Measurements from ENCODE around the gene CDH4.

CDH4 gene

DNA sequence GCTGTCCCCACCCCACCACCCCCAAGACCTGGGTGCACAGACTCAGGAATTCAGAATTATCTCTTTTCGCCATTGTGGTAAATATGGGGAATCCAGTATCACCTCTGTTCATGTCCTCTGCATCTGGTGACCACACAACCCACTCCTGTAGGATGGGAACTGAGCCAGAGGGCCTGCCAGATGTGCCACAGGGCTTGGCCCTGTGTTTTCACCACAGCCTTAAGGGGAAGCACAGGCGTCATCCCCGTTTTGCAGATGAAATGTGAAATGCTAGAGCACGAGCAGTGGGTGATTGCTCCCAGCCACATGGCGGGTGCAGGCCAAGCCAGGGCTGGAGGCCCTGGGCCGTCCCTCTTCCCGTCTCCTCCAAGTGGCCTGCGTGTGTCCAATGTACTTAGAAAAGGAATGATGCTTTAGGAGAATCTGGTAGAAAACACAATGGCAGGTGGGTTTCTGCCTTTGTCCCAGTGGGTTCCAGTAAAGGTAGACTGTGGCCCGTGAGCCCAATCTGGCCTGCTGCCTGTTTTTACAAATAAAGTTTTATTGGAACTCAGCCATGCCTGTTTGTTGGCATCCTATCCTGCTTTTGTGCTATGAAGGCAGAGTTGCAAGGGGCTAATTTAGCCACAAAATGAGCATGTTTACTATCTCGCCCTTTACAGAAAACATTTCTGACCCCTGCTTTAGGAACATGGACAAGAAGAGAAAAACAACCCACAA, 309.2 kb downstream of the CDH4 start:
- DNase-seq (ENCODE audit: low spot score) = no peak

DNA sequence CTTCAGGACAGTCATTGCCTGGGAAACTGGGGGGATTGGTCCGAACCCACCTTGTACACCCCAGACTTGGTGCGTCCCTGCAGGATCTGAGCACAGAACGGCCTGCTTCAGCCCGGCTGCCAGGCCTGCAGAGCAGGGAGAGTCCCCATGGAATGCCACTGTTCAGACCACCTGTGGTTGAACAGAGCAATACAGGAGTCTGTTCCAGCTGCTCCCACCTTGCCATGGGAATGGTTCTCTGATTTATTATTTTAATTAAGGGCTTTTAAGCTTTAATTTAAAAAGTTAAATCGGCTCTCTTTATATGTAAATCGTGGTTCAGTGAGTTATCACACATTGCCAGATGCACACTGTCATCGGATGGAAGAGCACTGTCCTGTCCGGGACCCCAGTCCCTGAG, 310.4 kb downstream of the CDH4 start:
- no peak for DNase-seq (ENCODE audit: low spot score)

DNA sequence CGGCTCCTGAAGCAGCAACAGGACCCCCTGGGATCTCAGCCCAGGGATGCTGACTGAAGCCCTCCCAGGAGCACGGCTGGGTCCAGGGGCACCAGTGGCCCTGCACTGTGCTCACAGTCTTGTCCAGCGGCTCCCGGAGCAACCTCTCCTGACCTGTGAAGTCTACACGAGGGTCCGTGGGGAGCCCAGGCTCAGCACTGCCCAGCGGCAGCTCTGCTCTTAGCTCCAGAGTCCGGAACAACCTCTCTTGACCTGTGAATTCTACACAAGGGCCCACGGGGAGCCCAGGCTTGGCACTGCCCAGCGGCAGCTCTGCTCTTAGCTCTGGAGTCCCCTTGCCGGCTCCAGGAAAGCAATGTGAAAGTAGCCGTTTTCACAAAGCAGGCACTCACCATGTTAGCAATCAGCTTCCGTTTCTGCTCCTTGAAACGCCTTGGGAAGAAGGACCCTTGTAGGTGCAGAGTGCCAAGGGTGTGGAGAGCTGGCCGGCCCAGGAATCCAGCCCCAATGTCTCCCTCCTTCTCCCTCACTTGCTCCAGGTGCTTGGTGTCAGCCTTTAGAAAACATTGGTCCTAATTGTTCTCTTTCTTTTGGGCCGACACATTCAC, 310.9 kb downstream of the CDH4 start:
- no peak for DNase-seq (ENCODE audit: low spot score)

DNA sequence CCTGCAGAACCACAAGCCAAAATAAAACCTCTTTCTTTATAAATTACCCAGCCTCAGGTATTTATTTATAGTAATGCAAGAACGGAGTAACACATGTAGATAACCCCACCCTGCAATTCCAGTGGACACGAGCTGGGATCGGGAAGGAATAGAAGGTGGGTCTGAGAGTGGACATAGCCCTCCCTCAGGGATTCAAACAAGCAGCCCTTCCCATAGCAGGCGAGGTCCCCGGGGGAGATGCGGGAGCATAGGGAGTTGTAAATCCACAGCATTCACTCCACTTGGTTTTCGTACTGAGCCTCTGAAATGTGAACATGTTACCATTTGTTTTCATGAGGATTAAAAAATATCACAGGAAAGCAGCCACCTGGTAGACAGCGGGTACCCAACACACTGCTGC, 312.6 kb downstream of the CDH4 start:
- DNase-seq (ENCODE audit: low spot score) = no peak

DNA sequence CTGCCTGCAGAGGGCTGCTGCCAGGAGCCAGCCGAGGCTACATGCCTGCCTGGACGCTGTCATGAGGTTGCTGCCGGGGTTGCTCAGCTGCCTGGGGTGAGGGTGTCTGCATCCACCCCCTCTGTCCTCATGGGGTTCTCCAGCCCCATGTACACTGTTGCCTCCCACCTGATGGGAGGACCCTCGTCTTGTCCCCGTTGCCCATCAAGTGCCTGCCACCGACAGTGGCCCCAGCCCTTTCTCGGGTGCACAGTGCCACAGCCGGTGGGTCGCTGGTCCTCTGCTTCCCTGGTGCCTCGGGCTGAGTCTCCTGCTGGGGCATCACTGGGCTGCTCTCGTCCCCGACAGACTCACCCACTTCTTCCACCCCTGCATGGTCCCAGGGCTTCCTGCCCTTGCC, 313.7 kb downstream of the CDH4 start:
- no peak for DNase-seq (ENCODE audit: low spot score)

DNA sequence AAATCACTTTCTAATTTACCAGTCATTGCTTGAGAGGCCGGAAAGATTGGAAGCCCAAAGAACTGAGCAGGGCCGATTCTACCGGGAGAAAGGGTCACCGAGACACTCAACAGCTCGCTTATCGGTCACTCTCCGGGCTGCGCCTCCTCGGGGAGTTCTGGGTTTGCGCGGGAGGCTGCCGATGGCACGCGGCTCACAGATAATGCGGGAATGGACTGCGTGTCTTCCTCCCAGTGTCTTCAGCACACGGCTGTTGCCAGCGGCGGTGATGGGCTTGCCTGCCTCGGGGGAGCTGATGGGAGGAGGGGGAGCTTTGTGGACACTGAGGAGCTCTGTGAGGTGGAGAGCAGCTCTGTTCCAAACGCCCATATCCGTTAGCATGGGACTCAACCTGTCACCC, 314.6 kb downstream of the CDH4 start:
- no peak for DNase-seq (ENCODE audit: low spot score)

DNA sequence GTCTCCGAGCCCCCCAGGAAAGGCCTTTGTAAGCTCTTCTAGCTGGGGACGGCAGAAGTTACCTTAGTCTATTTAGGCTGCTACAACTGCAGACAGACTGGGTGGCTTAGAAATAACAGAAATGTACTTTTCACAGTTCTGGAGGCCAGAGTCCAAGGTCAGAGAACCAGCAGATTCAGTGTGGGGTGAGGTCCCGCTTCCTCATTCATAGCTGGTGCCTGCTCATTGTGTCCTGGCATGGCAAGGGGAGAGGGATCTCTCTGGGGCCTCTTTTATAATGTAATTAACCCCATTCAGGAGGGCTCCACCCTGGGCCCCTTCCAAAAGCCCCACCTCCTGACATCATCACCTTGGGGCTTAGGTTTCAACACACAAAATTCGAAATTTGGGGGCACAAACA, 315.1 kb downstream of the CDH4 start:
- DNase-seq (ENCODE audit: low spot score) = no peak

DNA sequence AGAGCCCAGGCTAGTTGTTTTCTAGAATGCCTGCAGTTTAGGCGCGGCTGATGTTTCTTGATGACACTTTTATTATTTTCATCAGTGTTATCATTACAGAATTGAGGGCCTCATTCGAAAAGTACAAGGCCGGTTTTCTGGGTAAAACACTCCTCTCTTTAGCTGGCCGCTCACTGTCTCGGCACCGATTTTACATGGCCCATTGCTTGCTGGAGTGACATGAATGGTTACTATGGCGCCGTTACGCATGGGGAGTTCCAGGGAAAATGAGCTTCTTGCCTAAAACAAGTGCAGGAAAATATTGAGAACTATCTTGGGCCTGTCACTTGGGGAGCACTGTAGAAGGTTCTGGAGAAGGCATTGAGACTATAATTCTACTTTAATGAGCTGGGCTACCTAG, 317.8 kb downstream of the CDH4 start:
- no peak for DNase-seq (ENCODE audit: low spot score)

DNA sequence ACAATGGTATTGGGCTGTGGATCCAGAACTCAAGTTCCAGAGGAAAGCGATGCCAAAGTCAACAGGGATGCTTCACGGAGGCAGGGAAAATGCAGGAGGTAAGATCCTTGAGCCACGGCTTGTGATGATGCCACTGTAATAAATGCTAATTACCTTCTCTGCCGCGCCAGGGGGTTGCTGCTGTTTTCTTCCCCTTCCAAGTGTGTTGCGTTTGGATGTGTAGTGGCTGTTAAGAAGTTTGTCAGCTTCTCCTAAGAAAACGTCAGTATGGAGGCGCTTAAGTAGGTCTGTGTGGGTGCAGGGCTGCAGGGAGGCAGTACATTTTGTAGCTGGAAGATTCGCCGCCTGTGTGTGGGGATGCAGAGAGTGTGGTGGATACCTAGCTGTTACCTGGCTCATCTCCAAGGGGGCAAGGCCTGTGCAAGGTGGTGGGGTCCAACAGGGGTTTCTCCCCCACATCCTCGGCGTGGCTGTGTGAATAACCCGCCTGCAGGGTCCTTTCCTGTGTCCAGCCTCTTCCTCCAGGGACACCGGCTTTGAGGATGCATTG, 318.7 kb downstream of the CDH4 start:
- DNase-seq (ENCODE audit: low spot score) = no peak

DNA sequence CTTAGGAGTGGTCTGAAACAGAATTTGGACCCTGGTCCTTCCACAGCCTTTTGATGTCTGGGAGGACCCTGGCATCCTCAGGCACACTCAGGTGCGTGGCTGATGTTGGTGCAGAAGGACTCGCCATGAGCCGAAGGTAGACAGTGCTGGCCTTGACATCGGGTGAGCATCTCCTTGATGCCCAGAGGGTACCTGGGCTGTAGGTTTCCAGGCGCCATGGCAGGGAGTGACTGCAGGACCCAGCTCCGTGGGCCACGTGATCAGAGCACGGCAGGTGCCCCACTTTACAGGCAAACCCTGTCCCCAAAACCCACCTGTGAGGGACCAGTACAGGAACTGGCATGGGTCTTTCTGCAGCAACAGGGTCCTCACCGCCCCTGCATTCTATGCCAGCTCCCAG, 319.2 kb downstream of the CDH4 start:
- DNase-seq (ENCODE audit: low spot score) = no peak

DNA sequence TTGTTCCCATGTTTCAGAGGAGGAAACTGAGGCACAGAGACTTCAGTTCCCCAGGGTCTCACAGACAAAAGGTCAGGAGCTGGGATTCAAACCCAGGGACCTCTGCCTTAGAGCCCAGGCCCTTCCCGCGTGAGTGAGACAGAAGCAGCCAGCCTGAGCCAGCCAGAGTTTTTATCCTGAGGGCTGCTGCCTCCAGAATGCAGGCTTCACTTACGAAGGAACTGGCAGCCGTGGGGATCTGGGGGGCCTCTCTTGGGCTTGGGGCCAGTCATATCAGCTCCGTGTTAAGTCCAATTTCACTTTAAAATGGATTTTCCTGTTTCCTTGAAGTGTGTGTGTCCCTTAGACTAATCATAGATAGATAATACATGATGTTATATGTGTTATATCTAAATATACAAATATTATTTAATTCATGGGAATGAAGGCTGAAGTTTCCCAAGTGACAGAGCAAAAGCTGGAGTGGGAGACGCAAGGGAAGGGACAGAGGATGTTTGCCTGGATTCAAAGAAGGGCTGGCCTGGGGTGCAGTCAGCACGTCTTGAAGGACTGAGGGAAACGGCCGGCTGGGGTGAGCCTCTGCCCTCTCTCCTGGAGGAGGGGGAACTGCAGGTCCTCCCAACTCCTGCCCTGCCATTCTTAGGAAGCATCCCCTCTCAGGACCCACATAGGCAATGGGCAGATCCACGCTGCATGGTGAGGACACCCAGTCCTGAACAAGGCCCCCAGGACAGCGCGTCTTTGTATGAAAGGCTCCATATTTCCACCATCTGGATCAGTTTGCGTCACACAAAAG, 320.1 kb downstream of the CDH4 start:
- DNase-seq (ENCODE audit: low spot score) = no peak

DNA sequence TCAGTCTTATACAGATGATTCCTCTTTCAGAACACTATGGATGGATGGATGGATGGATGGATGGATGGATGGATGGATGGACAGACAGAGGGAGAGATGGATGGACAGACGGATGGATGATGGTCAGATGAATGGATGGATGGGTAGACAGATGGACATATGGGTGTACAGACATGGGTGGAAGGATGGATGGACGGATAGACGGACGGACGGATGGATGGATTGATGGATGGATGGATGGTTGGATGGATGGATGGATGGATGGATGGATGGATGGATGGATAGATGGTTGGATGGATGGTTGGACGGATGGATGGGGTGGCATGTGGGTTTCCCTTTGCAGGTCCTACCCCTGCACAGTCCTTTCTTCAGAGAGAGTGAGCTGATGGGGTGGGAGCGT, 320.7 kb downstream of the CDH4 start:
- DNase-seq (ENCODE audit: low spot score) = no peak

DNA sequence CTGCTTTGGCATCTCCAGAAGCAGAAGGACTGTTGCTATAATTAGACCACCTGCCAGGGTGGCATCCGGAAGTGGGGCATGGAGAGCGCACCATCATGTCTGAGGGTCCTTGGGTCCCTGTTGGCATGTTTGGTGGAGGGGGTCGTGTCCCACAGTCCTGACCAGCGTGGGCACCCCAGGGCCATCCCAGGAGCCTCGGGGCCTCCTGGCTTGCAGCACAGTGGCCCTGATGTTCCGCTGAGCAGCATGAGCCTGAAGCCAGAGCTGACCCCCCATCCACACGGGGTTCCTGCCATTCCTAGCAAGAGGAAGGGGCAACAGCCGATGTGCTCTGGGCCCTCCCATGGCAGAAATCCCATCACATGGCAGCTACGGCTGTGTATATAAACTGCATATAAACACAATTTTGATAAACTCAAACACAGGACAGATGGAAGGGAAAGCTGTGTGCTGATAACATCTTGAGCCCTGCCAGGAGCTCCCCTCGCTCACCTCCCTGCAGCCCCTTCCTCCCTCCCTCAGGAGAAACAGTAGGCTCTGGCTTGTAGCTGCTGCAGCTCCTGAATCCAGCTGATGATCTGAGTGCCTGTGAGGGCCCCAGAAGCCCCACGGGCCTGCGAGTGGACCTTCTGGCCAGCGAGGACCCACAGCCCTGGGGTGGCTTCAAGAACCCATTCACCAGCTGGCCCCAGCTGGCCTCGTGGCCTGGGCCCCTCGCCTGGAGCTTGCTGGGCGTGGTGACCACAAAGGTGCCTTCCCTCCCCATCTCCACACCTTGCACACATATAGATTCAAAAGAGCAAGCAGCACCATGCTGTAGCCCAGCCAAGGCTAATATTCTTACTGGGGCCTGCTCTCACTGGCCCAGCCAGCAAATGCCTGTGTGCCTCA, 321.6 kb downstream of the CDH4 start:
- no peak for DNase-seq (ENCODE audit: low spot score)

DNA sequence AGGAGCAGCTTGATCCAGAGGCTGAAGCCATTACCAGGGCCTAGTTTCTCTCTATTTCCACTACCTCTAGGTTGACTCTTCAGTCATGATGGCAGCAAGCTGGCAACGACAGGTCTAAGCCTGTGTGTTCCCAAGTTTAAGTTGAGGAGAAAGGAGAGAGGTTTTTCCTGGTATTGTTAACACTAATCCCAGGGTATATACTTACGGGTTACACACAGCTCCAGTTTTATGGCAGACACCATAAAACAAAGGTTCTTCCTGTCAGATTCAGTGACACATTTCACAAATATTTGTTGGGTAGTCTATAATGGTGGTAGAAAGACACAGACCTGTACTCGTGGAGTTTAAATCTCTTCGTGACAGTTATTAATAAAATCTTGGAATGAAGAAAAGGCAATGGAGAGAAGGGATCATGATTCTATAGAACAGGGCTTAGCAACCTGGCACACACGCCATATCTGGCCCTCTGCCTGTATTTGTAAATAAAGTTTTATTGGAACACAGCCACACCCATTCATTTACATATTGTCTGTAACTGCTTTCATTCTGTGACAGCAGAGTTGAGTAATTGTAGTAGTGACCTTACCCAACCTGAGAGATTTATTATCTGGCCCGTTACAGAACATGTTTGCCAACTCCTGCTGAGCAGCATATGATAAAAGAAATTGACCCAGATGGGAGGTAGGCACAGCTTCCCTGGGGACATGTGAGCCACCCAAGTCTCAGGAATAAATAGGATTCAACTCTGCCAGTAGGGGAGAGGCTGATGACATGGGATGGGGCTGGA, 323.3 kb downstream of the CDH4 start:
- no peak for DNase-seq (ENCODE audit: low spot score)

DNA sequence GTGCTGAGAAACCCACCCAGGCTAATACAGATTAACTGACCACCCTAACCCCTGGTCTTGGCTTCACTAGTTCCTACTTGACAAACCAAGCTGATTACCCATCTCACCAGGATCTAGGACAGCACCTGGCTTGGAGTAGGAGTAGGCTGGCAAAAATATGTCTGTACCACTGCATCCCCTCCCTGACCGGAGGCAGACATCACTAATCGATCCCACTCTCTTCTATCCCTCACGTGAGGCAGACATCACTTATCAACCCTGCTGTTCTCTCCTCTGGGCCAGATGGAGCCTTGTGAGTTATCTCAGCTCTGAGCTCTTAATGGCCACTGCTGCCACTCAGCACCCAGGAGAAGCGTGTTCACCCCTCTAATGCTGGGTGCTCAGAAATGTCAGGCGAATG, 324.3 kb downstream of the CDH4 start:
- no peak for DNase-seq (ENCODE audit: low spot score)

DNA sequence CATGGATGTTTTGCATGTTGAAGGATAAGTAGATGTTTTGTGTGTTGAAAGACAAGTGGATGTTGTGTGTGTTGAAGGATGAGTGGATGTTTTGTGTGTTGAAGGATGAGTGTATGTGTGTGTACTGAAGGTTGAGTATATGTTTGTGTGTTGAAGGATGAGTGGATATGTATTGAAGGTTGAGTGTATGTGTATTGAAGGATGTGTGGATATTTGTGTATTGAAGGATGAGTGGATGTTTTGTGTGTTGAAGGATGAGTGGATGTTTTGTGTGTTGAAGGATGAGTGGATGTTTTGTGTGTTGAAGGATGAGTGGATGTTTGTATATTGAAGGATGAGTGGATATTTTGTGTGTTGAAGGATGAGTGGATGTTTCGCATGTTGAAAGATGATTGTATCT, 325.0 kb downstream of the CDH4 start:
- no peak for DNase-seq (ENCODE audit: low spot score)

DNA sequence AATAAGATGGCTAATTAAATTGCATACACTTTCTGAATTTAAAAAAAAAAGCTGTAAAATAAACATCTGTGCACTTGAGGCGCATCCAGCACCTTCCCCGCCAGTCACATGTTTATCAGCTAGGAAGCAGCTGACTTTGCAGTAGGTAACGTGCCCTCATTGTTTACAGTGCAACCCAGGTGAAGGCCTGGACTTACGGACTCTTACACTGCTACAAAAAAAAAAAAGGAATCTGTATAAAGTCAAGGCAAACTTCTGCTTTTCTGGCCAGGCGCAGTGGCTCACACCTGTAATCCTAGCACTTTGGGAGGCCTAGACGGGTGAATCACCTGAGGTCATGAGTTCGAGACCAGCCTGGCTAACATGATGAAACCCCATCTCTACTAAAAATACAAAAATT, 327.8 kb downstream of the CDH4 start:
- no peak for DNase-seq (ENCODE audit: low spot score)

DNA sequence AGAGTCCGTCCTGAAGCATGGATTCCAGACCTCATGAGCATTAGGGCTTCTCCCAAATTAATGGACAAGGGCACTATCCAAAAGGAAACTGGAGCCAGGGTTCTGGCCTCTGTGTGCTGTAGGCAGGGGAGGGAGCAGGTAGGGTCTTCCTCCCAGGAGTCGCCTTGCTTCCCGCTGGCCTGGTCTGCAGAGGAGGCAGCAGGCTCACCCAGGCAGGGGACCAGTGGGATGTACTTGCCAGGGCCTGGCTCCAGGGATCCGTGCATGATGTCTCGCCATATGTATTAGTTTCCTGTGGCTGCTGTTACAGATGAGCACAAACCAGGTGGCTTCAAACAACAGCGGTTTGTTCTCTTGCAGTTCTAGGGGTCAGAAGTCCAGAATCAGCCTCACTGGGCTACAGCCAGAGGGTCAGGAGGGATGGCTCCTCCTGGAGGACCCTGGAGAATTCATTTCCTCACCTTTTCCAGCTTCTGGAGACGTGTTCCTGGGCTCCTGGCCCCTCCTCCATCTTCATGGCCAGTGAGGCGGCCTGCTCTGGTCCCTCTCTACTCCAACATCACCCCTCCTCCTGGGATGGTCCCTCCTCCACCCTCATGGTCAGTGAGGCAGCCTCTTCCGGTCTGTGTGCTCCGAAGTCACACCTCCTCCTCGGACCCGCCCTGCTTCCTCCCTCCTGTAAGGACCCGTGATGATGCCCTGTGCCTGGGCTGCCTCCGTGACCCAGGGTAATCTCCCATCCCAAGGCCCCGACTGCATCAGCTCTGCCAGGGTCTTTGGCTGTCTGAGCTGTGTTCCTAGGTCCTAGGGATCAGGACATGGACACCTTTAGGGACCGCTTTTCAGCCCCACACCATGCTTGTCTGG, 329.1 kb downstream of the CDH4 start:
- no peak for DNase-seq (ENCODE audit: low spot score)

DNA sequence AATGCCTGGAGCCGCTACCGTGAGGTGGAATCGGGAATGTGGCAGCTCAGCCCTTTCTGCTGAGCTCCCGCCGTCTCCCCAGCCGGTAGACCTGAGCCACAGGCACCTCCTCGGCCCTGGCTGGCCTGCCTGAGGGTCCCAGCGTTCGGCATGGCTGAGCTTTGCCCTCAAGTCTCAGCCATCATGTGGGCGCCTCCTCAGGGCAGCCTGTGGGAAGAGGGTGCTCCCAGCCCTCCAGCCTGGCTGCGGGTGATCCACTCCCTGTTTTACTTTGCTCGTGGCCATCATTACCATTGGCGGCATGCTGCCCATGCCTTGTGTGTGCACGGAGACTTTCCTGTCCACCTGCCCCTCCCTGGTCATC, 329.7 kb downstream of the CDH4 start:
- DNase-seq (ENCODE audit: low spot score) = no peak

DNA sequence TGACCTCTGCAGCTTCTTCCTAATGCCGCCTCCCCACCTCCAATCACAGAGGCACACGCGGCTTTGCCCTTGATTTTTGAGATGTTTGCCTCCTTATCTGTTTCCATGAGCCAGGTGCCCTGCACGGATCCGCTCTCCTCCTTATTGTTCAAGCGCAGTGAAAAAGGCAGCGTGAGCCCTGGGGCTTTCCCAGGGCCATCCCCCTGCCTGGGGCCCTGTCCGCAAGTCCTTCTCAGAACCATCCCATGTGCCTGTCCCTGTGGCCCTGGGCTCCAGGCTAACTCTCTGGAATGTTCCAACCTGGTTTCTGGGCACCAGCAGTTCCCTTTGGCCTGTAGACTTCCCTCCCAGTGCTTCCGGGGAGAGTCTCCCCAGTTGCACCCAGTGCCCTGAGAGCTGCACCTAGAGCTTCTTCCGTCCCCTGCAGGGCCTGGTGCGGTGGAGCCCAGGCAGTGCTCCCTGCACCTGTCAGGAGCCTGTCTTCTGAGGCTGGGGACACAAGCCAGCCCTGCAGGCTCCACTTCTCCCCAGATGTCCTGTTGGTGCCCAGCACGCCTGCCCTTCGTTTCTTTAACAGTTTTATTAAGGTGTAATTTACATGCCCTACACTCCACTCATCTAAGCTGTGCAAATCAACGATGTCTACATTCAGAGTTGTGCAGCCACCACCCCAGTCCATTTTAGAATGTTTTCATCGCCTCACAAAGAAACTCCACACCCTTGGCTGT, 330.3 kb downstream of the CDH4 start:
- DNase-seq (ENCODE audit: low spot score) = no peak
